Measurements from ENCODE around the gene POLL.

DNA sequence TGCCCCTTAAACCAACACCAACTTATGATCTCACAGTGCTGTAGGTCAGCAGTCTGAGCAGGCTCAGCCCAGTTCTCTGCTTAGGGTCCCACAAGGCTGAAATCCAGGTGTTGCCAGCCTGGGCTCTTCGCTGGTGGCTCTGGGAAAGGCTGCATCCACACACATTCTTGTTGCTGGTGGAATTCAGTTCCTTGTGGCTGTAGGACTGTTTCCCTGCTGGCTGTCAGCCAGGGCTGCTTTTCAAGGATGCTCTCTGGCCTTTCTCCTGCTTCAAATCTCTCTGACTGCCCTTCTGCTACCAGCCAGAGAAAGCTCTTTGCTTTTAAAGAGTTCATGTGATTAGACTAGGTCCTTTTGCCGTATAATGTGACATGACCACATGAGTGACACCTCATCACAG lies 15.3 kb downstream of the POLL start:
- TF ChIP-seq ZNF565 (CRISPR knock-in tag; conservative IDR thresholded peaks at IDR 0.05; ENCODE audit: low read depth) (no peak), ZFP30 (CRISPR knock-in tag; IDR thresholded peaks at IDR 0.05) (no peak), RARB (CRISPR knock-in tag; IDR thresholded peaks at IDR 0.05) (no peak), TCF4 (CRISPR knock-in tag; IDR thresholded peaks at IDR 0.05; ENCODE audit: borderline replicate concordance) (no peak), PPARA (CRISPR knock-in tag; IDR thresholded peaks at IDR 0.05; ENCODE audit: borderline replicate concordance) (no peak), ESRRG (CRISPR knock-in tag; IDR thresholded peaks at IDR 0.05) (no peak)
- TF ChIP-seq, protein P1, sequence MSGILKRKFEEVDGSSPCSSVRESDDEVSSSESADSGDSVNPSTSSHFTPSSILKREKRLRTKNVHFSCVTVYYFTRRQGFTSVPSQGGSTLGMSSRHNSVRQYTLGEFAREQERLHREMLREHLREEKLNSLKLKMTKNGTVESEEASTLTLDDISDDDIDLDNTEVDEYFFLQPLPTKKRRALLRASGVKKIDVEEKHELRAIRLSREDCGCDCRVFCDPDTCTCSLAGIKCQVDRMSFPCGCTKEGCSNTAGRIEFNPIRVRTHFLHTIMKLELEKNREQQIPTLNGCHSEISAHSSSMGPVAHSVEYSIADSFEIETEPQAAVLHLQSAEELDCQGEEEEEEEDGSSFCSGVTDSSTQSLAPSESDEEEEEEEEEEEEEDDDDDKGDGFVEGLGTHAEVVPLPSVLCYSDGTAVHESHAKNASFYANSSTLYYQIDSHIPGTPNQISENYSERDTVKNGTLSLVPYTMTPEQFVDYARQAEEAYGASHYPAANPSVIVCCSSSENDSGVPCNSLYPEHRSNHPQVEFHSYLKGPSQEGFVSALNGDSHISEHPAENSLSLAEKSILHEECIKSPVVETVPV (CRISPR knock-in tag; IDR thresholded peaks at IDR 0.05) = no peak
- TF ChIP-seq, protein P2, sequence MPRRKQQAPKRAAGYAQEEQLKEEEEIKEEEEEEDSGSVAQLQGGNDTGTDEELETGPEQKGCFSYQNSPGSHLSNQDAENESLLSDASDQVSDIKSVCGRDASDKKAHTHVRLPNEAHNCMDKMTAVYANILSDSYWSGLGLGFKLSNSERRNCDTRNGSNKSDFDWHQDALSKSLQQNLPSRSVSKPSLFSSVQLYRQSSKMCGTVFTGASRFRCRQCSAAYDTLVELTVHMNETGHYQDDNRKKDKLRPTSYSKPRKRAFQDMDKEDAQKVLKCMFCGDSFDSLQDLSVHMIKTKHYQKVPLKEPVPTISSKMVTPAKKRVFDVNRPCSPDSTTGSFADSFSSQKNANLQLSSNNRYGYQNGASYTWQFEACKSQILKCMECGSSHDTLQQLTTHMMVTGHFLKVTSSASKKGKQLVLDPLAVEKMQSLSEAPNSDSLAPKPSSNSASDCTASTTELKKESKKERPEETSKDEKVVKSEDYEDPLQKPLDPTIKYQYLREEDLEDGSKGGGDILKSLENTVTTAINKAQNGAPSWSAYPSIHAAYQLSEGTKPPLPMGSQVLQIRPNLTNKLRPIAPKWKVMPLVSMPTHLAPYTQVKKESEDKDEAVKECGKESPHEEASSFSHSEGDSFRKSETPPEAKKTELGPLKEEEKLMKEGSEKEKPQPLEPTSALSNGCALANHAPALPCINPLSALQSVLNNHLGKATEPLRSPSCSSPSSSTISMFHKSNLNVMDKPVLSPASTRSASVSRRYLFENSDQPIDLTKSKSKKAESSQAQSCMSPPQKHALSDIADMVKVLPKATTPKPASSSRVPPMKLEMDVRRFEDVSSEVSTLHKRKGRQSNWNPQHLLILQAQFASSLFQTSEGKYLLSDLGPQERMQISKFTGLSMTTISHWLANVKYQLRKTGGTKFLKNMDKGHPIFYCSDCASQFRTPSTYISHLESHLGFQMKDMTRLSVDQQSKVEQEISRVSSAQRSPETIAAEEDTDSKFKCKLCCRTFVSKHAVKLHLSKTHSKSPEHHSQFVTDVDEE (CRISPR knock-in tag; IDR thresholded peaks at IDR 0.05) = no peak

Measured in SK-N-SH treated with all-trans-retinoic acid at 6 μM for 48 hours (cell line).